Activated CD4-positive, alpha-beta T cell treated with anti-CD3 and anti-CD28 coated beads, Interleukin-2, Interleukin-4, amounts not matched to agents 100 ng/mL and 50 ng/mL, durations not matched to agents 16 hours and 8 hours (primary cell): Measurements from ENCODE around the gene SH3PXD2A.
A peak's percentile ranks its signal among the peaks of the same experiment; 100 is the strongest.

Experiments used
- DNase-seq: peaks from one replicate; pipeline ENCODE4 v3.0.0-alpha.2; 2020; ENCODE audit warnings: low spot score

SH3PXD2A gene

GRCh38 chr10:103582331-103583123 is 272.8 kb downstream of the SH3PXD2A start:
- no peak for DNase-seq

- DNase-seq, result no peak
These were observed 273.9 kb downstream of the SH3PXD2A start for GRCh38 chr10:103581499-103581898.

- DNase-seq, result no peak
These were observed 274.9 kb downstream of the SH3PXD2A start for GRCh38 chr10:103580430-103580829.

- DNase-seq, result no peak
These were observed 275.4 kb downstream of the SH3PXD2A start for GRCh38 chr10:103580011-103580410.

- DNase-seq, result no peak
These were observed 276.5 kb downstream of the SH3PXD2A start for GRCh38 chr10:103578782-103579382.

GRCh38 chr10:103576862-103577261 is 278.5 kb downstream of the SH3PXD2A start:
- no peak for DNase-seq

DNA sequence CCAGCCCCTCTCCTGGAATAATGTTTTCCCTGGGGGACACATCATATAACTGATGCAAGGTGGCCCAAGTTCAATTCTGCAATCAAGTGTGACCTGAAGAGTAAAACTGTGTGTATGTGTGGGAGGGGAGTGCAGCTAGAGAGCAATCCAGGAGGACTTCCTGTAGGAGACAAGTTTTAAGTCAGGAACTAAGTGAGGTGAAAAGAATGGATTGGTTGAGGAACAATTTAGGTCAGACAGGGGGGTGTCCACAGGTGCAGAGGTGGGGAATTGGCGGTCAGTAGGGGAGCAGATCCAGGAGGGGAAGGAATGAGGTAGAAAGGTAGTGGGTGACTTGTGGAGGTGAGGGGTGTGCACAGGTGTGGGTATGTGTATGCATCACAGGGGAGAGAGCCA is 279.3 kb downstream of the SH3PXD2A start:
- DNase-seq, result no peak

DNA sequence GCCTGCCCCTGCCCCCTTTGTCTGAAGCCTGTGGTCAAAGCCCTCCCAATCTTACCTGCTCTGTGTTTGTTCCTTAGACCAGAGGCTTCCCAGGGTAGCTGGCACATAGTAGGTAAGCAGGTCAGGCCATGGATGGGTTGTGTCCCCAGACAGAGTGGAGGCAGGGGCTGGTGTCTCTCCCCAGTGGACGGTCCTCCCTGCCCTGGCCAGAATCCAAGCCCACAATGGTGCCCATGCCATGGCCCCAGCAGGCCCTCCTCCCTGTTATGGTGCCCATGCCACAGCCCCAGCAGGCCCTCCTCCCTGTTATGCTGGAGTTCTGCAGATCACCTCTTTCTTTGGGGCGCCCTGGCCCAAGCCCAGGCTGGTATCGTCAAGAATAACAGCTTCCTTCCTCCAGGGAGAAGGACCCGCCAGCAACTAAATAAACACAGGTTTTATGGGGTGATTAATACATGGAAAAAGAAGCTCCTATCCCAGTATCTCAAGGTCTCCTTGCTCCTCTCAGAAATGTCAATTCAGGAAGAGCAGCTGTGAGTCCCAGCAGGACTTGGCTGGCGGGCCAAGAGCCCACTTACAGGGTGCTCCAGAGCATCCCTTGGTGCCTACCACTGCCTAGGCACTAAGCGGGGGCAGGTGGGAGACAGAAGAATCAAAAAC is 279.8 kb downstream of the SH3PXD2A start:
- DNase-seq, result no peak

DNA sequence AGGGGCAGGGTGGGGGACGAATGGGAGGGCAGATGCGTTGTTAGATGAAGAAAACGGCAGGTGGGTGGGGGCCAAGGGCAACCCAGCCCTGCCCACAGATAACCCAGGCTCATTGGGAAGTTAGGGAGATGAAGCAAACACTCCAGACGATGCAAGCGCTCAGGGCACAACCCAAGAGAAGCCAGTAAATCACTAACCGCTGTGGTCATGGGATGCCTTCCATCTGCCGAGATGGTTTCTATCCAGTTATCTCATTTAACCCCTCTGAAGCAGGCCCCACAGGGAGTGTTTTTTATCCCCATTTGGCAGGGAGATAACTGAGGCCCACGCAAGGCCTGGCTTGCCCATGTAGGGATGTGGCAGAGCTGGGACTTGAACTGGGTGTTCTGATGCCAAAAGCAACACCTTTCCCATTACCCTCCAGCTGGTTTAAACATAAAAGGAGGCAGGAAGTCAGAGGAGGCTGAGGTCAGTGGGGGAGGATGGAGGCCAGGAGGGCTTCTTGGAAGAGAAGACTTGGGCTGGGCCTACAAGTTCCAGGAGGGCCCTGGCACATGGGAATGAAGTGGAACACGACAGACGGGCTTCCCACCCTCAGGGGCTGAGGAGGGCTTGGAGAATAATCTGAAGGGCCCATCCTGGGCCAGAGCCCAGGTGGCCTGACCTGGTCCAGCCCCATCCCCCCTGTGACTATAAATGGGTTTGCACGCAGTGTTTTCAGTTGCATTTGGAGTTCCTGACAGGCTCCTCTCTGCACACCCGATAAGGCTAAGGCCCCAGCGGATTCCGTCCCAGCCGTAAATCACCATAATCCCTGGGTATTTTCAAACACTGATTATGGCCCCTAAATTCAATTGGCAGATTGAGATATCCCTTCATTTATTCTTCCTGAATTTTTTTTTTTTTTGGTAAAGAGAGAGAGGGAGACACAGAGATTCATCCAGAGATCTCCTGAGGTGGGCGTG is 281.0 kb downstream of the SH3PXD2A start:
- DNase-seq, result no peak

- DNase-seq, result no peak
These were observed 282.2 kb downstream of the SH3PXD2A start for GRCh38 chr10:103573205-103573487.

- no peak for DNase-seq
These were observed 282.8 kb downstream of the SH3PXD2A start for GRCh38 chr10:103572347-103573204.

DNA sequence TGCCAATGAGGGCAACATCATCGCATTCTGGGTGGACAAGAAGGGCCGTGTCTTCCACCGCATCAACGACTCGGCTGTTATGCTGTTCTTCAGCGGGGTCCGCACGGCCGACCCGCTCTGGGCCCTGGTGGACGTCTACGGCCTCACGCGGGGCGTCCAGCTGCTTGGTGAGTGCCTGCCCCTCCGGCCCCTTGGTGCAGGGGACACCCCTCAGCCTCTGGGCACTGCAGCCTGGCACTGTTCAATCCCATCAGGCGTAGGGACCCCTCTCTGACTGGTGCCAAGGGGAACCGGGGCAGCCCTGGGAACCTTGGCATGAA is 283.8 kb downstream of the SH3PXD2A start:
- DNase-seq, result no peak

- DNase-seq, result no peak
These were observed 284.3 kb downstream of the SH3PXD2A start for GRCh38 chr10:103570844-103571655.

DNA sequence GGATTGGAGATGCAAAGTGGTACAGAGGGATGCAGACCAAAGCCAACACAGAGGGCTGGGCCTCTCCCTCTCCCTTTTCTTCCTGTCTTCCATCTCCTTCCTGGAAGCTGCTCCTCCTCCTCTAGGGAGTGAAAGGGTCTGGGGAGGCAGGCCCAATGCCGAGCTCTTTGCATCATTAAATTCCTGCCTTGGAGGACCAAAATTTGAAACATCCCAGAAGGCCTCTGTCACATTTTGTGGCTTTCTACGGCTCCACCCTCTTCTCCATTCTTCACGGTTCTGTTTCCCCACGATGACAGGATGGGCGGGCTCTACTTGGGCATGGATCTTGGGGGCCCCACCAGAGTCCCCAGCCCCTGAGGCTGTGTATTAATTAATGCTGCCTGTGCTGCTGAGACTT is 285.5 kb downstream of the SH3PXD2A start:
- no peak for DNase-seq

DNA sequence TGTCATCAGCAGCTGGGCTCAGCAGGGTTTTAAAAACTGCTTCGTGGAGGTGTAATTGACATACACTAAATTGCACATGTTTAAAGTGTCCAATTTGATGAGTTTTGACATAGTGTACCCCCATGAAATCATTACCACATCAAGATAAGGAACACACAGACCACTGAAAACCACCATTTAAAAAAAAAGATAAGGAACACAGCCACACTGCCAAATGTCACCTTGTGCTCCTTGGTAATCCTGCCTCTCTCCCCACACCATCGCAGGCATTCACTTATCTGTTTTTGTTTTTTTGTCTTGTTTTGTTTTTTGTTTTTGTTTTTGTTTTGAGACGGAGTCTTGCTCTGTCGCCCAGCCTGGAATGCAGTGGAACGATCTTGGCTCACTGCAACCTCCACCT is 286.9 kb downstream of the SH3PXD2A start:
- no peak for DNase-seq

DNA sequence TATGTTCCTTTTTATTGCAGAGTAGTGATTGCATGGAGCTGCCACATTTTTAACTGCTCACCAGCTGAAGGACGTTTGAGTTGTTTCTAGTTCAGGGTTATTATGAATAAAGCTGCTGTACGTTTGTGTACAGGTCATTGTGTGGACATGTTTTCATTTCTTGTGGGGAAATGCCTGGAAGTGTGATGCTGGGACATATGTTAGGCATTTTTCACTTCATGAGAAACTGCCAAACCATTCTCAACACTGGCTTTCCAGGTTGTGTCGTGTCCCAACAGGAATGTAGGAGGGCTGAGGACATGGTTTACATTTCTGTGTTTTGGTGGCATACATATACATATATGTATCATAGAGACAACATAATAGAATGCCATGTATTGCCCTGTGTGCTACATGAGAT is 288.8 kb downstream of the SH3PXD2A start:
- DNase-seq, result no peak

GRCh38 chr10:103564776-103565520 is 290.4 kb downstream of the SH3PXD2A start:
- DNase-seq, result peak; percentile 49

- no peak for DNase-seq
These were observed 291.3 kb downstream of the SH3PXD2A start for GRCh38 chr10:103564116-103564501.

DNA sequence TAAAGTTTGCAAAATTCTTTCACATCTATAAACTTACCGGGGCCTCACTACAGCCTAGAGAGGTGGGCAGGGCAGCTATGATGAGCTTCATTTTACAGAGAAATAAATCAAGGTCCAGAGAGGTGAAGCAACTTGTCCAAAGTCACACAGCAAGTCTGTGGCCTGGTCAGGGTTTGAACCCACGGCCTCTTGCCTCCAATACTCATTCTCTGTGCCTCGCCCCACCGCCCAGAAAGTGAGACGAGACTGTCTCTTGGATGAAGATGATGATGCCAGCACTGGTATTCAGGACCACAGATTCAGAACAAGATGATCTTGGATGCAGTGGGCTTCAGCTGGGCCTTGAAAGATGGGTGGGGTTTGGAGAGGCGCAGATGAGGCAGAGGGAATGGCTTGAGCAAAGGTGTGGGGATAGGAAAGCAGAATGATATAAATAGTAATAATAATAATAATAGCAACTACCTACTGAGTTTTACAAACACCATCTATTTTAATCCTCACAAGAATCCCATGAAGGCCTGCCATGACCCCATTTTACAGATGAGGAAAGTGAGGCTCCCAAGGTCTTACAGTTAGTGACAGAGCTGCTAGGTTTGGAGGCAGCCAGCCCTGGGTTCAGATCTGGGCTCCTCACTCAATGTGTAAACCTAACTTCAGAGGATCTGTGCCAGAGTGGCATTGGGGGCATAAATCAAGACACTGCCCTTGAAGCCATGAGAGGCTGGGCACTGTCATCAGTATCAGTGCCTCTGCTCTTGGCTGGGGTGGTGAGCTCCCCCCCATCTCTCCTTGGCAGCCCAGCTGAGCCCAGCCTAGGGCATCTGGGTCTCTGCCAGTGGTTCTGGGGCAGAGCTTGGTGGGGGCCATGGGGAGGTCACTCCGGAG is 291.9 kb downstream of the SH3PXD2A start:
- DNase-seq, result no peak
